GM21526 (cell line): Measurements from ENCODE around the gene TRIM13.
"Not testable (repeated sequence)": the region's sequence is repeated elsewhere in the genome, so short reads cannot be mapped to it uniquely, and the experiment has no call there.

ENCODE experiments used
- ATAC-seq: cut with Tn5 transposase; IDR thresholded peaks from one replicate; pipeline ENCODE4 v1.9.1; 2021; ENCODE audit warnings: moderate library complexity; ENCODE audit not compliant: unreplicated experiment, low FRiP score

The TRIM13 gene

GRCh38 chr13:50055454-50055853 is 58.6 kb downstream of the TRIM13 start:
- ATAC-seq, result no peak

DNA sequence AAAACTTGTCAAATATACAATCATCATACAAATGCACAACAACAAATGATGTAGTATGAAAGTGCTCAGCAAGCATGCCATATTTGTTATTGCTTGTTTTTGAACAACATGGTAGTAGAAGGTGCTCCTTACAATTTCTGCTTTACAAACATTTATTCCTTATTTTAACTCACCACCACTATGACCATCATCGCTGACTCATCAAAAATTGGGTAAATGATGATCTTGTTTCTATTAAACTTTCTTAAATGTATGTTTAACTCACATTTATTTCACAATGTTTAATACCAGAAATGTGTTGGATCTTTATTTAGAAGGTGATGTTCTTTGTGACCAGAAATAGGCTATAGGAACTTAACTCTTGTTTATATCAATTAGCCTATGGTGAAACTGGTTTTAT is 63.9 kb downstream of the TRIM13 start:
- ATAC-seq, result no peak

DNA sequence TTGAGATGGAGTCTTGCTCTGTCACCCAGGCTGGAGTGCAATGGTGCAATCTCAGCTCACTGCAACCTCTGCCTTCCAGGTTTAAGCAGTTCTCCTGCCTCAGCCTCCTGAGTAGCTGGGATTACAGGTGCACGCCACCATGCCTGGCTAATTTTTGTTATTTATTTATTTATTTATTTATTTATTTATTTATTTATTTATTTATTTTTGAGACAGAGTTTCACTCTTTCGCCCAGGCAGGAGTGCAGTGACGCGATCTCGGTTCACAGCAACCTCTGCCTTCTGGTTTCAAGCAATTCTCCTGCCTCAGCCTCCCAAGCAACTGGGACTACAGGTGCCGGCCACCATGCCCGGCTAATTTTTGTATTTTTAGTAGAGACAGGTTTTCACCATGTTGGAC is 65.5 kb downstream of the TRIM13 start:
- not testable (repeated sequence) for ATAC-seq

- no peak for ATAC-seq
These were observed 68.9 kb downstream of the TRIM13 start for GRCh38 chr13:50065712-50066111.
